Body of pancreas (tissue), 4 donors: ENCODE data around the gene C12orf57. TPM values are rescaled to one million over a fixed set of nuclear protein-coding genes. Genes with fewer than 3 reads are reported as not detected.

Experiments
- ATAC-seq: fragments of 150-250 bp; one replicate; pipeline ENCODE4 v1.9.1; 2016
- DNase-seq, 4 donors: peaks; one replicate each; pipeline ENCODE4 v3.0.0-alpha.2; 2019
- H3K27ac ChIP-seq, 4 donors: fragments of 200-600 bp; sonication (generic); 1 replicate in 3 of 4; 2 replicates in 1 of 4; pipeline versions ENCODE4 v1.5.1 to v1.6.1; 2016 to 2019; ENCODE audit warnings: mild to moderate bottlenecking in 1 of 4, mixed read lengths in 1 of 4, moderate library complexity in 1 of 4
- H3K27me3 ChIP-seq, 2 donors: fragments of 200-600 bp; sonication (generic); one replicate each; pipeline ENCODE4 v1.6.0; 2016; ENCODE audit warnings: mild to moderate bottlenecking in 1 of 2
- H3K36me3 ChIP-seq, 2 donors: fragments of 200-600 bp; sonication (generic); replicated peaks in 1 of 2; 2 replicates each; pipeline ENCODE4 v1.5.1; 2016; ENCODE audit warnings: low read depth in 2 of 2; ENCODE audit not compliant: insufficient read depth in 1 of 2
- H3K4me1 ChIP-seq: fragments of 200-600 bp; sonication (generic); one replicate; pipeline ENCODE4 v1.6.0; 2016
- H3K4me3 ChIP-seq, 2 donors: fragments of 200-600 bp; sonication (generic); 1 replicate in 1 of 2; 2 replicates in 1 of 2; pipeline ENCODE4 v1.5.1; 2016 to 2019
- H3K9me3 ChIP-seq, 3 donors: fragments of 200-600 bp; sonication (generic); 1 replicate in 2 of 3; 2 replicates in 1 of 3; pipeline ENCODE4 v1.5.1; 2016
- CTCF ChIP-seq, 7 experiments: fragments of 450-650 bp in 4 of 7; fragments of 200-600 bp in 3 of 7; sonication (generic) in 3 of 7; IDR thresholded peaks; one replicate each; pipeline ENCODE4 v1.5.1; 2016 to 2019; ENCODE audit warnings: antibody characterized with exemption in 7 of 7
- POLR2A ChIP-seq, 3 donors: fragments of 450-650 bp; IDR thresholded peaks; one replicate each; pipeline ENCODE4 v1.6.1; 2016; ENCODE audit warnings: antibody characterized with exemption in 3 of 3, mild to moderate bottlenecking in 2 of 3
- WGBS, 2 donors: methylation state at CpG; one replicate each; pipeline ENCODE4 v1.1.5; 2017; 5-methylcytosine and 5-hydroxymethylcytosine counted together
- intact Hi-C: fragments of 100-400 bp; cut with DNase I; formaldehyde crosslinking; loops from one replicate; pipeline ENCODE4 v1.15.1; 2023
- total RNA-seq, 2 donors: library from RNA; depleted of rRNA; stranded (reverse); fragments of >200 nt; gene quantifications; one replicate each; pipeline ENCODE4 v1.1.0, GENCODE V29; 2016

Gene C12orf57
- total RNA-seq, 2 donors from 2014 or later, result 219 to 302 TPM

- intact Hi-C loops, result no loop called here
- H3K27ac ChIP-seq, result peak within 1 kb of the TSS in 2 of 4 donors; percentile 27 to 55
- H3K9me3 ChIP-seq, result no peaks in the 10 kb centered on the region
- ATAC-seq, result no peak
- H3K4me3 ChIP-seq, result no peak within 1 kb of the TSS
- peaks cover 0 to 3% of the 10 kb centered on the region in 2 donors for H3K36me3 ChIP-seq
- 81 to 87% methylated on average over 22 of the region's 25 CpGs for WGBS, 2 donors
- H3K4me1 ChIP-seq, result peaks cover 15% of the 10 kb centered on the region
- no peaks in the 10 kb centered on the region for H3K27me3 ChIP-seq
- peak in 2 of 3 donors; percentile 20 to 61 for TF ChIP-seq POLR2A (IDR thresholded peaks at IDR 0.05)
- TF ChIP-seq CTCF (IDR thresholded peaks at IDR 0.05), result no peak
- DNase-seq, result peak in 1 of 4 donors; percentile 73
Observed at GRCh38 chr12:6950811-6951540, 7.2 kb downstream of the C12orf57 start, which contains the start of gene PTPN6. PTPN6 (plus strand) TSS chr12:6951356; CDS start chr12:6951513, 157 bp downstream.

GRCh38 chr12:6951551-6952120, 7.8 kb downstream of the C12orf57 start:
- ATAC-seq (no peak), DNase-seq (no peak)
- TF ChIP-seq POLR2A (IDR thresholded peaks at IDR 0.05), result no peak
- TF ChIP-seq CTCF (IDR thresholded peaks at IDR 0.05), result no peak
- Histone ChIP-seq H3K4me3 (no peak overlapping the region), H3K27me3 (no peaks in the 10 kb centered on the region), H3K27ac (peak overlapping the region in 2 of 4 donors; percentile 27 to 55), H3K9me3 (no peaks in the 10 kb centered on the region), H3K4me1 (peaks cover 12% of the 10 kb centered on the region), H3K36me3 (peaks cover 0 to 3% of the 10 kb centered on the region in 2 donors)
- intact Hi-C loops, result no loop called here
- 73 to 80% methylated on average over 11 to 20 of the region's 20 CpGs for WGBS, 2 donors

- DNase-seq (no peak), ATAC-seq (no peak)
- Histone ChIP-seq H3K4me1 (peaks cover 6% of the 10 kb centered on the region), H3K27me3 (no peaks in the 10 kb centered on the region), H3K36me3 (peaks cover 0 to 5% of the 10 kb centered on the region in 2 donors), H3K4me3 (no peak overlapping the region), H3K9me3 (no peaks in the 10 kb centered on the region), H3K27ac (peak overlapping the region in 1 of 4 donors; percentile 69)
- intact Hi-C loops, result no loop called here
- no peak for TF ChIP-seq POLR2A (IDR thresholded peaks at IDR 0.05)
- no peak for TF ChIP-seq CTCF (IDR thresholded peaks at IDR 0.05)
- 68 to 89% methylated on average over 9 to 21 of the region's 22 CpGs for WGBS, 2 donors
Observed at GRCh38 chr12:6952121-6952862, 8.5 kb downstream of the C12orf57 start.

- no peak for ATAC-seq
- Histone ChIP-seq H3K9me3 (no peaks in the 10 kb centered on the region), H3K36me3 (peaks cover 0 to 5% of the 10 kb centered on the region in 2 donors), H3K27ac (peak overlapping the region in 2 of 4 donors; percentile 23 to 69), H3K27me3 (no peaks in the 10 kb centered on the region), H3K4me3 (no peak overlapping the region), H3K4me1 (peaks cover 5% of the 10 kb centered on the region)
- TF ChIP-seq CTCF (IDR thresholded peaks at IDR 0.05) (no peak), POLR2A (IDR thresholded peaks at IDR 0.05) (no peak)
- WGBS, 2 donors, result 71 to 92% methylated on average over 15 of the region's 15 CpGs
- intact Hi-C loops, result no loop called here
- DNase-seq, result no peak
Observed at GRCh38 chr12:6952863-6953441, 9.1 kb downstream of the C12orf57 start.
